Measurements from ENCODE around the gene KDM4B.

Gene KDM4B

GRCh38 chr19:5073153-5073844, 104.4 kb downstream of the KDM4B start:
- ChIA-PET POLR2A (no interaction called here), CTCF (no interaction called here)
- no peak for DNase-seq (ENCODE audit: extremely low spot score)
- TF ChIP-seq HDGF (IDR thresholded peaks at IDR 0.05; ENCODE audit: borderline replicate concordance) (no peak), FOXM1 (IDR thresholded peaks at IDR 0.05; ENCODE audit: borderline replicate concordance) (no peak), FOXA1 (IDR thresholded peaks at IDR 0.05) (no peak)

- no peak for DNase-seq (ENCODE audit: extremely low spot score)
- POLR2A ChIA-PET = no interaction called here
- TF ChIP-seq NFRKB (IDR thresholded peaks at IDR 0.05) = no peak
- no peak for TF ChIP-seq TARDBP (IDR thresholded peaks at IDR 0.05)
- no peak for TF ChIP-seq ARNT (IDR thresholded peaks at IDR 0.05)
- TF ChIP-seq FOXK2 (IDR thresholded peaks at IDR 0.05) = no peak
- no peak for TF ChIP-seq PKNOX1 (IDR thresholded peaks at IDR 0.05)
- TF ChIP-seq FOXA1 (IDR thresholded peaks at IDR 0.05) = no peak
- no peak for TF ChIP-seq FOXM1 (IDR thresholded peaks at IDR 0.05; ENCODE audit: borderline replicate concordance)
- no peak for TF ChIP-seq ELF4 (IDR thresholded peaks at IDR 0.05)
- TF ChIP-seq SUZ12 (IDR thresholded peaks at IDR 0.05) = no peak
- no peak for TF ChIP-seq CTBP1 (IDR thresholded peaks at IDR 0.05; ENCODE audit: borderline replicate concordance)
- TF ChIP-seq BHLHE40 (IDR thresholded peaks at IDR 0.05; ENCODE audit: borderline replicate concordance) = no peak
- no peak for TF ChIP-seq HDGF (IDR thresholded peaks at IDR 0.05; ENCODE audit: borderline replicate concordance)
- no peak for TF ChIP-seq ZNF384 (IDR thresholded peaks at IDR 0.05)
- no peak for TF ChIP-seq SP1 (IDR thresholded peaks at IDR 0.05)
- no peak for TF ChIP-seq L3MBTL2 (conservative IDR thresholded peaks at IDR 0.05)
- CTCF ChIA-PET = no interaction called here
These were observed 105.5 kb downstream of the KDM4B start for GRCh38 chr19:5074407-5074806.

GRCh38 chr19:5074830-5075394, 106.0 kb downstream of the KDM4B start:
- ChIA-PET CTCF (no interaction called here), POLR2A (no interaction called here)
- TF ChIP-seq ARNT (IDR thresholded peaks at IDR 0.05) (no peak), FOXM1 (IDR thresholded peaks at IDR 0.05; ENCODE audit: borderline replicate concordance) (no peak)
- DNase-seq (ENCODE audit: extremely low spot score) = no peak

GRCh38 chr19:5075597-5075996, 106.7 kb downstream of the KDM4B start:
- no peak for TF ChIP-seq FOXA1 (IDR thresholded peaks at IDR 0.05)
- TF ChIP-seq SUZ12 (IDR thresholded peaks at IDR 0.05) = no peak
- TF ChIP-seq PKNOX1 (IDR thresholded peaks at IDR 0.05) = no peak
- no peak for TF ChIP-seq ELF4 (IDR thresholded peaks at IDR 0.05)
- TF ChIP-seq HDGF (IDR thresholded peaks at IDR 0.05; ENCODE audit: borderline replicate concordance) = no peak
- no peak for TF ChIP-seq FOXK2 (IDR thresholded peaks at IDR 0.05)
- TF ChIP-seq ZNF384 (IDR thresholded peaks at IDR 0.05) = no peak
- TF ChIP-seq L3MBTL2 (conservative IDR thresholded peaks at IDR 0.05) = no peak
- no peak for DNase-seq (ENCODE audit: extremely low spot score)
- ChIA-PET POLR2A (no interaction called here), CTCF (no interaction called here)

GRCh38 chr19:5076440-5077208, 107.7 kb downstream of the KDM4B start:
- ChIA-PET CTCF (no interaction called here), POLR2A (no interaction called here)
- DNase-seq (ENCODE audit: extremely low spot score) = no peak
- TF ChIP-seq ZNF384 (IDR thresholded peaks at IDR 0.05) = no peak
- TF ChIP-seq ARNT (IDR thresholded peaks at IDR 0.05) = no peak
- no peak for TF ChIP-seq ELF4 (IDR thresholded peaks at IDR 0.05)
- no peak for TF ChIP-seq L3MBTL2 (conservative IDR thresholded peaks at IDR 0.05)
- TF ChIP-seq SUZ12 (IDR thresholded peaks at IDR 0.05) = no peak
- no peak for TF ChIP-seq PKNOX1 (IDR thresholded peaks at IDR 0.05)
- no peak for TF ChIP-seq LEF1 (IDR thresholded peaks at IDR 0.05; ENCODE audit: borderline replicate concordance)
- no peak for TF ChIP-seq CTBP1 (IDR thresholded peaks at IDR 0.05; ENCODE audit: borderline replicate concordance)

GRCh38 chr19:5077209-5077515, 108.2 kb downstream of the KDM4B start:
- no peak for TF ChIP-seq ARNT (IDR thresholded peaks at IDR 0.05)
- POLR2A ChIA-PET = no interaction called here
- no peak for DNase-seq (ENCODE audit: extremely low spot score)
- CTCF ChIA-PET = no interaction called here

- ChIA-PET CTCF (no interaction called here), POLR2A (no interaction called here)
- TF ChIP-seq ZNF384 (IDR thresholded peaks at IDR 0.05) = no peak
- TF ChIP-seq FOXM1 (IDR thresholded peaks at IDR 0.05; ENCODE audit: borderline replicate concordance) = no peak
- TF ChIP-seq NFRKB (IDR thresholded peaks at IDR 0.05) = no peak
- TF ChIP-seq SP1 (IDR thresholded peaks at IDR 0.05) = no peak
- no peak for TF ChIP-seq FOXK2 (IDR thresholded peaks at IDR 0.05)
- TF ChIP-seq L3MBTL2 (conservative IDR thresholded peaks at IDR 0.05) = no peak
- no peak for TF ChIP-seq BHLHE40 (IDR thresholded peaks at IDR 0.05; ENCODE audit: borderline replicate concordance)
- TF ChIP-seq TARDBP (IDR thresholded peaks at IDR 0.05) = no peak
- no peak for TF ChIP-seq FOXA1 (IDR thresholded peaks at IDR 0.05)
- TF ChIP-seq HDGF (IDR thresholded peaks at IDR 0.05; ENCODE audit: borderline replicate concordance) = no peak
- TF ChIP-seq SUZ12 (IDR thresholded peaks at IDR 0.05) = no peak
- no peak for TF ChIP-seq ELF4 (IDR thresholded peaks at IDR 0.05)
- TF ChIP-seq CTBP1 (IDR thresholded peaks at IDR 0.05; ENCODE audit: borderline replicate concordance) = no peak
- TF ChIP-seq LEF1 (IDR thresholded peaks at IDR 0.05; ENCODE audit: borderline replicate concordance) = no peak
- TF ChIP-seq PKNOX1 (IDR thresholded peaks at IDR 0.05) = no peak
- TF ChIP-seq ARNT (IDR thresholded peaks at IDR 0.05) = no peak
- DNase-seq (ENCODE audit: extremely low spot score) = no peak
These were observed 109.3 kb downstream of the KDM4B start for GRCh38 chr19:5078182-5078581.
